Hematopoietic multipotent progenitor cell treated with erythropoietin and hydrocortisone succinate and interleukin-3 and kit ligand, for 6 days (in vitro differentiated cells): ENCODE data around the gene KCNK1.

Experiments used
- DNase-seq: peaks from one replicate; pipeline ENCODE4 v3.0.0-alpha.2; 2015

Gene KCNK1

DNA sequence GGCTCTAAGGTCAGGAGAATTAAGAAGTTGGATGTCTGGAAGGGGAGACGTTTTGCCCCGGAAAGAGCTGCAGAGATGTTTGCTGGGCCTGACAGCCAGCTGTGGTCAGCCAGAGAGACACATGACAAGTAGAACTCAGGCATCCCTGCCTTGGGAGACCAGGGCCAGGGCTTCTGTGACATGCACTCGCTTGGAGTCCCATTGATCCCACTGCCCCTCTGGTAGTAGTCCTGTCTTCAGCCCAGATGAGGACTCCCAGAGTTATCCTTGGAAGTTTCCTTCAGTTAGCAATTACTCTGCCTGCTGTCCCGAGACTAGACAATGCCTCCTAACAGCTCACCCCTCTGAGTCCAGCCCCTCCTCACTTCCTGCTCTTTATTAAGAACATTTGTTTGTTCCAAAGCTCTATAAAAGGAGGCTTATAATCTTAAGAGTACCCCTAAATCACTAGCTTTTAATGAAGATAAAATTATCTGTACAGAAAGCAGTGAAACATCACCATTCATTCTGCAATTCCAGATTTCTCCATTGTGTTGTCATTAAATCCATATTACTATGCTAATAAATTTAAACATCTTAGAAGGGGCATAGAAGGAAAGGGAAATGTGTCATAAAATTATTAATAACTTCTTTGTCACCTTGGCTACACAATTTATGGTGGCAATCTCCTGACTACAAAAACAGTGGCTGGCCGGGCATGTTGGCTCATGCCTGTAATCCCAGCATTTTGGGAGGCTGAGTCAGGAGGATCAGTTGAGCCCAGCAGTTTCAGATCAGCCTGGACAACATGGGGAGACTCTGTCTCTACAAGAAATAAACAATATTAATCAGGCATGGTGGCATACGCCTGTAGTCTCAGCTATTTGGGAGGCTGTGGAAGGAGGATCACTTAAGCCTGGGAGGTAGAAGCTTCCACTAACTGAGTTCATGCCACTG is 94.2 kb downstream of the KCNK1 start:
- no peak for DNase-seq

DNA sequence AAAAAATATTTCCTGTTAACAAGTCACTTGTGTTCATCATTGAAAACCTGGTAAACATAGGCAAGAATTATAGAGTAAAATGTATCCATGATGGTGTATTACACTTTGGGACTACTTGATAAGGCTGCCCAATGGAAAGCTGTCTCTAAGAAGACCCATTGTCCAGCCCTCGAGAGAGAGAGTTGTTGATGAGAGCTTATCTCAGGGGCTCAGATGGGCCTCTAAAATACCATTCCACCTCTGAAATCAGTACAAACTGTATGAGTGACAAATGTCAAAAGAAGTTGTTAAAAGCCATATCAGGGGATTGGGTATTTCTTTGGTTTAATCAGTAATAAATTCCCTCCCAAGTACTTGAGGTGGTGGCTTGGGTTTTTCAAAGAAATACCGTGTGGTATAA is 96.1 kb downstream of the KCNK1 start:
- DNase-seq = no peak

DNA sequence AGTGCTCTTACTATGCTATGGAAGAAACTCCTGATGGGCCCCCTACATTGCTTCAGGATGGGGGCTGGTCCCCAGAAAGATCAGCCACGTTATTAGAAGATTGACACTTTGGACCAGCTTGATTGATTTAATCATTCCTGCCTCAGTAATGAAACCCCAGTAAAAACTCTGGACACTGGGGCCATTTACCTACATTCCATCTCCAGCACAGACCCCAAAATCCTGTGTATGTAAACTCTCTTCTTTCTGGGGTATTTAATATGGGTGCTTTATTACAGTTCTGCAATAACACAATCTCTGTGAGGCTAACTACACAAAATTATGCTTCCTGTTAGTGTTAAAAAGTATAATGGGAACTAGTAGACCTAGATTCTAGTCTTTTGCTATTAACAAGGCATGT is 96.6 kb downstream of the KCNK1 start:
- no peak for DNase-seq

DNA sequence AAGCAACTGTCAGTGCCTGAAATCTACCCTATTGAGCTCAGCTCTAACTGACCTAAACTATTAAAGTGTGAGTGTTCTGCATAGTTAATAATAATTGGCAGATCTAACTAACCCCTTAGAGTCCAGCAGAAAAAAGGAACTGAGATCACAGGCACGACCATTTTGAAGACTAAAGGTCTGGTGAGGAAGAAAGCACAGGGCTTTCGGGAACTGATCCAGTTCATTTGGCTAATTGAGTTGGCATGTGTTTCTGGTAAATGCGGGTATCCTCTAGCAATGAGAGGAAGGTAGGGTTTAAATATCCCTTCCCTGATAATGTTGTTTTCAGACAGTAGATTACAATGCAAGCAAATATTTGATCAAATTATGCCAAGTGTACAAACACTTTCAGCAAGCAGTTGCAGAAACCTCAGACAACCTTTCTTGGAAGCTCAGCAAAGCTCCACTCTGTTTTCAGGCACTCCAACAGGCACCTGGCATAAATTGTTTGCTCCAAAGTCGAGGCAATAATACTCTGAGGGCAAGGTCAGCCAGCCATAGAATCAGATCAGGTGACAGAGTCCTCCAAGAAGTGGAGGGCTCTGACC is 100.8 kb downstream of the KCNK1 start:
- no peak for DNase-seq

DNA sequence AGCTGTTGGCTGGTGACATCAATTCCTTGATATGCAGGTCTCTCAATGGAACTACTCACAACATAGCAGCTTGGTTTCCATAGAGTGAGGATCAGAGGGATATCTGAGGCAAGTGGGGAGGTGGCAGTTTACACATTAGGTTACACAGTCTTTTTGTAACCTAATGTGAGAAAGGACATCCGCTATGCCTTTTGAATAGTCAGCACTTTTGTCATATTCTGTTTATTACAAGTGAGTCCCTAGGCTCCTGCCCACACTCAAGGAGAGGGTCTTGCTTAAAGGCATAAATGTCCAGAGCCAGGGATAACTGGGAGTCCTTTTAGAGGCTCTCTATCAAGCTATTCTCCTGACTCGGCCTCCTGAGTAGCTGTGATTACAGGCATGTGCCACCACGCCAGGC is 104.2 kb downstream of the KCNK1 start:
- DNase-seq = no peak

DNA sequence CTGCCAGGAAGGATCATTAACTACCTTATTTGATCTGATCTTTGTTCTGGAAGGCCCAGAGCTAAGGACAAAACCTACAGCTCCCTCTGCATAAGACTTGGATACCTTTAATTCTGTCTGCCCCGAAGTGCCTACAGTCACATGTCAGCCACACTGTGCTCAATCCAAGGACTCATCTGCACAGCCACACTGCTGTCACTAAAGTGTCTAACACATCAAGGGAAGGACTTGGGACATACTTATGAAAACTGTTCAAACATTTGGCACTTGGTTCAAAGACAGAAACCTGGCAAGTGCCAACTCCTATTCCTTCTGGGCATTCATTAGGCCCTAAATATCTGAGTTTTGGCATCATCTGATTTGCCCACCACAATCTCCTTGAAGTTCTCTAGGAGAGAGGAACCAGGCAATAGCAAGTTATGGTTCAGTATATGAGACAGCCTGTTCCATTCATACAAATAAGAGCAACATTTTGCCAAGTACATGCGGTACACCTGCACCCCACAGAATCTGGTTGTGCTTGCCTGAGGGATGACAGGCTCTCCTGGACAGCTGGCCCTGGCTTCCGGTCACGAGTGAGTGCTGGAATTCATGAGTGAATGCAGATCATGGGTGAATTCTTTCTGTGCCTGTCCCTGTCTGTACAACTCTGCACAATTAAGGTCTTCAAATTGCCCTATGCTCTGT is 105.9 kb downstream of the KCNK1 start:
- no peak for DNase-seq

DNA sequence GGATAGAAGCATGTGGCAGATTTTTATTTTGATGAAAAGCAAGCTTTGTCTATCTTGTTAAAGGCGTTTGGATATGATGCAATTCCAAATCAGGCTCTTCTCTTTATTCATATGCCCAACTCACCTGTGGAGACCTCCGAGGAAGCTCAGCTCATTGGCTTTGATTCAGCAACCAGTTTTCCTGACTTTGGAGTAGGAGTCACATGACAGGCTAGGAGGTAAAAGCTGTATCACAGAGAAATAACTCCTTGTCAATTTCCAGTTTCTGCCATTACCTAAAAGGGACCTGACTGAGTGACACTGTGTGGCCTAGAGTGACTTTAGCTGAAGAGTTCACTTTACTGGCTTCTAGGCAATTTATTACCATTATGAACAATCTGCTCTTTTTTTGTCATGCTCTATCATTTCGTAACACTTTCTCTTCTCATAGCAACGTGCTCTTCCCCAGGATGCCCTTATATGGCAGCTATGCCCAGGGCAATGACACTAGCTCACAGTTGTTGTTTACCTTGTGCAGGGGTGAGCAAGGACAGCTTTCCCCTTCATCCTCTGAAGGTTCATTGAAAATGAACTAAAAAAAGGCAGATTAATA is 107.2 kb downstream of the KCNK1 start:
- DNase-seq = no peak
